Anterior cingulate cortex (tissue), 58 donors: ENCODE measurements around the gene DCDC2.
"Not testable (repeated sequence)": the region's sequence is repeated elsewhere in the genome, so short reads cannot be mapped to it uniquely, and the experiment has no call there.

Experiments
- DNase-seq, 58 donors: peaks; one replicate each; lab custom pipeline; 2025; lab: John Stamatoyannopoulos, UW

Gene DCDC2

GRCh38 chr6:24273096-24273870 lies 84.6 kb downstream of the DCDC2 start:
- no peak for DNase-seq

DNA sequence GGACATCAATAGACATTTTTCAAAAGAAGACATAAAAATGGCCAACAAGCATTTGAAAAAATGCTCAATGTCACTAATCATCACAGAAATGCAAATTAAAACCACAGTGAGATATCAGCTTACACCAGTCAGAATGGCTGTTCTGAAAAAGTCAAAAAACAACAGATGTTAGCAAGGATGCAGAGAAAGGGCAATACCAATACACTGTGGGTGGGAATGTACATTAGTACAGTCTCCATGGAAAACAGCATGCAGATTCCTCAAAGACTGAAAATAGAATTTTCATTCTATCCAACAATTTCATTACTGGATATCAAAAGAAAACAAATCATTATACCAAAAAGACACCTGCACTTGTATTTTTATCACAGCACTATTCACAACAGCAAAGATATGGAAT lies 85.3 kb downstream of the DCDC2 start:
- no peak for DNase-seq

GRCh38 chr6:24272148-24272547 lies 85.7 kb downstream of the DCDC2 start:
- DNase-seq = no peak

DNA sequence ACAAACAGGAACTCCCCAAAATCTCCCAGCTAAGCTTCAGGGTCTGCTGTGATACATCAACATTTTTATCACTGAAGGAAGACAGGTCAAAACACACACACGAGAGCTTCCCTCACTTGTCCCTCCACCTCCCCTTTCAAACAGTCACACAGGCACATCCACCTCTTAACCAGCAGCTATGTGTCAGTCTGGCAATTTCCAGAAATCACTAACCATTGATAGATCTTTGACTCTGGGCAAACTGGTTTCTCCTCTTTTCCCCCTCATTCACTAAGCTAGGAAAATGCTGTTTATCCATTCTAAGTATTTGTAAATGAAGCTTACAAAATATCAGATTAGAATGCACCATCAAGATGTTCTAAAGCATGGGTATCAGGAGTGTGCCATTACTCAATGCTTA lies 87.8 kb downstream of the DCDC2 start:
- no peak for DNase-seq

DNA sequence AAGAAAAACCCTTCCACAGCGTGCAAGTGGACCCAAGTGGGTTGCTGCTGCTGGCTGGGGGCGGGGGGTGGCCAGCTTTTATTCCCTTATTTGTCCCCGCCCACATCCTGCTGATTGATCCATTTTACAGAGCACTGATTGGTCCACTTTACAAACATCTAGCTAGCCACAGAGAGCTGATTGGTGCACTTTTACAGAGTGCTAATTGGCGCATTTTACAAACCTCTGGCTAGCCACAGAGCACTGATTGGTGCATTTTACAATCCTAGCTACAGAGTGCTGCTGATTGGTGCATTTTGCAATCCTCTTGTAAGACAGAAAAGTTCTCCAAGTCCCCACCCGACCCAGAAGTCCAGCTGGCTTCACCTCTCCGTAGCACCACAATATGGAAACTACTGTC lies 99.6 kb downstream of the DCDC2 start:
- not testable (repeated sequence) for DNase-seq

DNA sequence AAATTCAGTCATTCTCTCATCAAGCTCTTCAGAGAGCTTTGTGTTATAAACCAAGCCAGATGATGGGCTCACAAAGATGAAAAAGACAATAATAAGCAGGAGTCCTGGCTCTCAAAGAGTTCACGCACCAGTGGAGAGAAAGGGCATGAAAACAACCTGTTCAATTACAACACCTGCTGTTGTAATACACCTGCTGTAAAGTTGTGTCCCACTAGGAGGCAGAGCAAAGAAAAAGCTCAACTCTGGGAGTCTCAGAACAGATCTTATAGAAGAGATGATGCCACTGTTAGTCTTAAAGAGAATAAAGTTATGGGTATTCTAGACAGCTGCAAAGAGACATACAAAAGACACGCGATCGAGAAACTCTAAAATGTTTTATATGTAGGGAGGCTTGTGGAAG lies 100.6 kb downstream of the DCDC2 start:
- DNase-seq = no peak

DNA sequence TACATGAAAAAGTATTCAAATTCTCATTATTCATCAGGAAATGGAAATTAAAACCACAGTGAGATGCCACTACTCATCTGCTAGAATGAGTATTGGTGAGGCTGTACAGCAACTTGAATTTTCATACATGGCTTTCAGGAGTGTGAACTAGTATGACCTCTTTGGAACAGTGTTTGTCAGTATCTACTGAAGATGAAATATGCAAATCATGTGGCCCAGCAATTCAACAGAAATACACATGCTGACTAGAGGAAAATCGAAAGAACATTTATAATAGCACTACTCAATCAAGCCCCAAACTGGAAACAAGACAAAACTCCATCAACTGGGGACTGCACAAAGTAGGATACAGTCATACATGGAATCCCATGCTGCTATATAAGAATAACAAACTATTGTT lies 102.2 kb downstream of the DCDC2 start:
- DNase-seq = no peak

GRCh38 chr6:24253360-24253759 lies 104.5 kb downstream of the DCDC2 start:
- DNase-seq = no peak

DNA sequence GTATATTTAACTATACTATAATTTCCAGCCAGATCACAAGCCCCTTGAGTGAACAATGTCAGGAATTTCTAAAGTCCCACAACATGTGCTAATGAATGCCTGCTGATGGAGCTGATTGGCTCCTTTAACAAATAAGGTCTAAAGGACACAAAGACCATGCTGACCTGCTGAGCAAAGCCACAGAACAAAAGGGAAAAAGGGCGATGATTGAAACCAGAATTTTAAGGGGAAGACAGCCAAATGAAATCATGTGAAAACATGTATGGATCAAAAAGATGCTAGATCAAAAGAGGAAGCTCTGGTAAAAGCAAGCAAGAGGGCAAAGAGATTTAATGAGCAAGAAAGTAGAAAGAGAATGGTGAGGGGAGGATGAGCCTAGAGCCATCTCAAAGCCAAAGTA lies 105.6 kb downstream of the DCDC2 start:
- no peak for DNase-seq

- no peak for DNase-seq
Measured at GRCh38 chr6:24251339-24251738, 106.5 kb downstream of the DCDC2 start.

DNA sequence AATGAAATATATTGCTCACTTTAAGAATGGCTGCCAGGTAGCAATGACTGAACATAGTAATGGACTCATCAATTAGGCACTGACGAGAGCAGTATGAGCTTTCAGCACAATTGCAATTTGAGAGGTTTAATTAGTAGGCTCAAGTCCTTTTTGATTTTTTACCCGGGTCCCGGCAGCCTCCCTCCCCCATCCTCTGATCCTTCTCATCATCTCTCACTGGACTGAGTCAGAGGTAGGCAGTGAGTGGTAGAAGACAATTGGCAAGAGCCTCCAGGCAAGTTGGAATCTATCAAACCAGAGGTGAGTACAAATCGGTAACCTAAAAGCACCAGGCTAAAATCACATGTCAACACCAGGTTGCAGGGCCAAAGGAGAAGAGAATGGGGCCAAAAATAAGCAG lies 107.9 kb downstream of the DCDC2 start:
- no peak for DNase-seq

DNA sequence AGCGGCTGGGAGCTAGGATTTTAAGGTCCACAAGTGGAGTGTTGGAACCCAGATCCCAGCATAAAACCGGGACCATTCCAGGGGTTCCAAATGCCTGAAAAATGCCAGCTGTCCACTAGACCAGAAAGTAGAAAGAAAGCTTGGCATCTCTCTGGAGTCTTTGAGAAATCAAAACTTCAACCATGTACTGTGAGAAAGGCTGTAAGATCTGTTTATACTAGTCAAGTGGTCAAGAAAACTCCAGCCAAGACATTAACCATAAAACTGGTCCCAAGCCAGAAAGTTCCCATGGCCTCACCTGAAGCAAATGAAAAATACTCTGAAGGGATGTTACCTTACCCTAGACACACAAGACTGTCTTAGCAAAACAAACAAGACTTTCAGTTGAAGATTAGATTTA lies 112.6 kb downstream of the DCDC2 start:
- no peak for DNase-seq

DNA sequence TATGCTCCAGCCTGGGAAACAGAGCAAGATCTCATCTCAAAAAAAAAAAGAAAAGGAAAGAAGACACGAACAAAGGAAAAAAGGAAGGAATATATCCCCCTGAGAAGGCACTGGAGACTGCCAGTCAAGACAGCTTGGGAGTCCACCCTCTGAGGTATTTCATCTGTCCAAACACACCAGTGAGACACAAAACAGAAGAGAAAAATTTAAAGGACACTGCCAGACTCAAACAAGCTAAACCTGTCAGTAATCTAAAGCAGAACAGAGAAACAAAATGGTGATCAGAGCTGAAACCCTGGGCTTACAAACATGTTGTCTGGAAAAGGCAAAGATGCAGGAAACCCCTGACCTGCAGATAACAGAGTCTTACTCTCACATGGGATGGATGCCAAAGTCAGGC lies 114.9 kb downstream of the DCDC2 start:
- no peak for DNase-seq

DNA sequence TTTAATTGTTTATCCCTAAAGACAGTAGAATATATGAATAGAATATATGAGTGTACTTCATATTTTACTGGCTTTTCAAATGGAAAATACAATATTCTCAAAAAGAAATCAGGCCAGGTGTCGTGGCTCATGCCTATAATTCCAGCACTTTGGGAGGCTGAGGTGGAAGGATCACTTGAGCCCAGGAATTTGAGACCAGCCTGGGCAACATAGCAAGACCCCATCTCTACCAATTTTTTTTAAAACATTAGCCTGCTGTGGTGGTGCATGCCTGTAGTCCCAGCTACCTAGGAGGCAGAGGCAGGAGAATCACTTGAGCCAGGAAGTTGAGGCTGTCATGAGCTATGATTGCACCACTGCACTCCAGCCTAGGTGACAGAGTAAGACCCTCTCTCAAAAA lies 116.1 kb downstream of the DCDC2 start:
- not testable (repeated sequence) for DNase-seq

DNA sequence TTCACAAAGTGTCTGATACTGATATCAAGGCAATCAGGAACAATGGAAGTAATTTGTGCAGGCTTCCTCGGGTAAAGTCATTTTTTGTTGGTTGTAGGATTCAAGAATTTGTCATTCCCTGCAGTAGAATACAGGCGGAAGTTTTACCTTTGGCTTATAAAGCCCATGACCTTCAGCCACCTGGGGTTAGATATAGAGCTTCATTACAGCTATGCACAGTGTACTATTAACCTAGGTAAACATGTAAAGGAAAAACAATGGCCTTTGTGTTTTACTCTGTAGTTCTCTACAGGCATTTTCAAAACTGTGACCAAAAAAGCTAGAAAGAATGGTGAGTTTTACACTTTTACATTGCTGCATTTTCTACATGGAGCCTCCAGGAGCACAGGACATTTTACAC lies 116.9 kb downstream of the DCDC2 start:
- no peak for DNase-seq

- DNase-seq = no peak
Measured at GRCh38 chr6:24240380-24240928, 117.4 kb downstream of the DCDC2 start.

DNA sequence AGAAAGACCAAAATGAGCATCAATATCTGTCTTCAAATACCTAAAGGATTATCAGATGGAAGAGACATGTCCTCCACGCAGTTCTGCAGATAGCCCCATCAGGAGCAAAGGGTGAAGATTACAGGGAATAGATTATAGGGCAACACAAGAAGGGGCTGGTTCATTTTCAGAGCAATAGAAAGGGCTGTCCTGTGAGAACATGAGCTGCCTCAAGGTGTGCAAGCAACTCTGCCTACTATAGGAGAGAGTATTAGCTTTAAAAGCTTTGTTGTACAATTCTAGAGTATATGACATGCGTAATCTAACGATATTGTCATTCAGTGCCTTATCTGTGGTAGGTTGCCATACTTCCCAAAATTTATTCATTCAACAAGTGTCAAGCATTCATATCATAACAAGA lies 119.2 kb downstream of the DCDC2 start:
- DNase-seq = no peak

GRCh38 chr6:24236779-24237178 lies 121.1 kb downstream of the DCDC2 start:
- not testable (repeated sequence) for DNase-seq

DNA sequence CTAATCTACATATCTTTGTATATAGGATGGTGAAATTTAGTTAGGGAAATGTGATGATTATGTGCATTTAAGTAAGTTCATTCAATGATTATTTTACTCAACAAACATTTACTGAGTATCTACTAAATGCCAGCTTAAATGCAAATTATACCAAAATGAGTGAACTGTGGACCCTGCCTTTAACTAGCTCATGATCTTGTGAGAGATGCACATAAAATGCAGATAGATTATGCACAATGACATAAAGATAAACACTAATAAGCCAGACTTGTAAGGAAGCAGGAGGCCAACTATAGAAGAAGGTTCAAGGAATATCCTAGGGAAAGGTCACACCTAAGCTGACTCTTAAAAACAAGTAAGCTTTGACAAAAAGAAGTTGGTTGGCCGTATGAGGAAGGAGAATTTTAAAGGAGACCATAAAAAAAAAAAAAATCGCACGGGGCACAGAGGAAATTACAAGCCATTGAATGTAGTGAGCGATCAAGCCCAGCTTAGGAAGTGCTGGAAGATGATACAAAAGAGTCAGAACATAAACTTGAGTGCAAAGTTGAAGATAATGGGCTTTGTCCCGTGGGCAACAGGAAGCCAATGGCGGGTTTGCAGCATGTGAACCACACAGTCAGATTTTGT lies 123.9 kb downstream of the DCDC2 start:
- no peak for DNase-seq

GRCh38 chr6:24231438-24231977 lies 126.4 kb downstream of the DCDC2 start:
- no peak for DNase-seq

DNA sequence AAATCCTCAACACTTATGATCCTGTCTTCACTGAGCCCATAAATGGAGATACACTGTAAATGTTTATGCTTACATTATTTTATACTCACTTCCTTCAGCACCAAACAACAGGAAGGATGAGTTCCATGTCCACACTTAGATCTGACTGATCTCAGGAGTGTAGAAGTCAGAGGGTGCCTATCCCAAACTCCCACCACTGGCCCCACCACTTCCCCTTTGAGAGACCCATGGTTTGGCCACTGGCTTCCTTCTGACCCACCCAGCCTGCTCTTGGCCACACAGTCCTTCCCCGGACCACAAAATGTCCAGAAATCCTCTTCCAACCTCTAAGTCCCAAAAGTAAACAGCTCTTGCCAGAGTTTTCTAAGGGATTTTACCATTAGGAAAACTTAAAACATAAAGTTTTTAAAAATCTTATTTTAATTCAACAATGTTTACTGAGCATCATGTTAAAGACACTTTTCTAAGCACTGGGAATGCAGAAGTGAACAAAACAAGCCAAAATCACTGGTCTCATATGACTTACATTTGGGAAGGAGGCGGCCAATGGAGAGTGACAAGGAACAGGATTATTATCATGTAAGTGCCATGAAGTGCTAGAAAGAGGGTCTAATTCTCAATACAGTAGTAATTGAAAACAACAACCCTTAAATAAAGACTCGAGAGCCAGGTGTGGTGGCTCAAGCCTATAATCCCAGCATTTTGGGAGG lies 128.0 kb downstream of the DCDC2 start:
- DNase-seq = no peak
